ENCODE measurements around the gene CHST11.

The CHST11 gene

DNA sequence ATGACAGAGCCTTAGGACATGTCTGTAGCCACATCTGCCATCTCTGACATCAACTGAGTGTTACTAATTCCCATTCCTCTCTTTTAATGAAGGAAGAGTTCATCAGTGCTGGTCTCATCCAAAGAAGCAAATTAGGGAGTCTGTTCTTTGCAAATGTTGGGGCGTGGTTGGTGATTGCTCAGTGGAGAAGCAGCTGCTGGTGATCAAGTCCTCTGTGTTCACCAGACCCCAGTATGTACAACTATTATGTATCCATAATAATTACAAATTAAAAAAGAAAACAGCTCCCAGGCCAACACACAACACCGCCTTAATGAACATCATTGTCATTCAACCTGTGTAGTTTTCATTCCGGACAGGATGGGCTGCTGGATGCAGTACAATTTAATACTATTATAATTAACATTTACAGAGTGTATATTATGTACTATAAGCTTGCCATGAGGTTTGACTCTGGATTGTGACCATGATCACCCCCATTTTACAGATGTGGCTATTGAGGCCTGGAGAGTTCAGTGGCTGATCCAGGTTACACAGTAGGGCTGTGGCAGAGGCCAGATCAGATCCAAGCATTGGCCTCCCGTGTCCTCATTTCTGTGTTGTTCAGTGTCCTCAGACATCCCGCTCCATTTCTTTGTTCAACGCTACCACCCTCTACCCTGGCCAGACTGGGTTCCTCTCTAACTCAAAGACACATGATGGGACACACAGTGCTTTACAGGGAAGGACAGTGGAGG, 179.0 kb downstream of the CHST11 start:
- DNase-seq, result no peak

DNA sequence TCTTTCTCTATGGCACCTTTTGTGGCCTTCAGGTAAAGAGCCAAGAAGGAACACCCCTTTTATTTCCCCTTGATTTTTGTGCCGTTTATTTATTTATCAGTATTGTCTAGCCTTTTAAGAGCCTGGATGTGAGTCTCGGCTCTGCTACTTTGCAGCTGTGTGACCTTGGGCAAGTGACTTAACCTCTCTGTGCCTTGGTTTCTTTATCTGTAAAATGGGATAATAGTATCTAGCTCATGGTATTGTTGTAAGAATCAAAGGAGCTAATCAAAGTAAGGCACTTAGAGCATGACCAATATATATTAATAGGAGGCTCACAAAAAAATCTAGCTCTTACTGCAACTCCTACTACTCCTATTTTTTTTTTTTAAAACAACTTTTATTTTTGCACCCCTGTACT, 179.7 kb downstream of the CHST11 start:
- no peak for DNase-seq

DNA sequence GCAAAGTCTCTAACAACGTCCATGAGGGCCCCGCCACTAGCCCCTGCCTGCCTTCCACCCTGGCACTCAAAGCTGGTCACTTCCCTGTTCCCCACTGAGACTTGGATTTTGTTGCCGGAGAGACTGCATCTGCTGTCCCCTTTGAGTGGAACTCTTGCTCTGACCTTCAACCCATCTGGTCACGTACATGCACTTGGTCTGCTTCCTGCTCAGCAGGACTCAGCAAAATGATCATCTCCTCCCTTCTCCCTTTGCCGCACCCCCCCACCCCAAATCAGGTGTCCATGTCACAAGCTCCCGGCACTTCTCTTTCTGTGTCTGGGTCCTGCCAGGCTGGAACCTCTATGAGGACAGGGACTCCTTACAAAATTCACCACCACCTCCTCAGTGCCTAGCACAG, 180.9 kb downstream of the CHST11 start:
- DNase-seq, result no peak

DNA sequence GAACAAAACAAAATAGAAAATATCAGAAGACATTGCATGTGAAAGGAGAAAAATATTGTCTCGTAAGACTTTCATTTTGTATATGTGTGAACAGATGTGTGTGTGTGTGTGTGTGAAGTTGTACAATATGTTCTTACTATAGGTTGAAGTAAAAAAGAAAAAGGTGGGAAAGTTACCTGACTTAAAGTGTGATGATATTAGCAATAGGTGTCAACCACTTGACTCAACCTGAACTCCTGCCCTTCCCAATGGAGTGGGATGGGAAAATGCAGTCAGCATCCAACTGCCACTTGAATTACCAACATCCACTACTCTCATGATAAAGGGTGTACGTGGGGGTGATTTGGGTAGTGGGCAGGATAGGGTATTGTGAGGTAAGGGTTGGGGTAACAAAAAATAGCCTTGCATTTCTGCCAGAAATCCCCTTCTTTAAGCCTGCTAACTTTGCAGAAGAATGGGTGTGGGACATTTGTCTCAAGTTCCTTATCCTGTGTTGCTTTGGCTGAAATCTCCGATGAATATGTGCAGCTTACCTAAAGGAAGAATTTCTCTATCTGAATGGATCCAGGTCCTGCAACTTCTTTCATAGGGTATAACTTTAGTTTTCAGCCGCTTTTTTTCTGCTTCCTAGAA, 181.6 kb downstream of the CHST11 start:
- no peak for DNase-seq

DNA sequence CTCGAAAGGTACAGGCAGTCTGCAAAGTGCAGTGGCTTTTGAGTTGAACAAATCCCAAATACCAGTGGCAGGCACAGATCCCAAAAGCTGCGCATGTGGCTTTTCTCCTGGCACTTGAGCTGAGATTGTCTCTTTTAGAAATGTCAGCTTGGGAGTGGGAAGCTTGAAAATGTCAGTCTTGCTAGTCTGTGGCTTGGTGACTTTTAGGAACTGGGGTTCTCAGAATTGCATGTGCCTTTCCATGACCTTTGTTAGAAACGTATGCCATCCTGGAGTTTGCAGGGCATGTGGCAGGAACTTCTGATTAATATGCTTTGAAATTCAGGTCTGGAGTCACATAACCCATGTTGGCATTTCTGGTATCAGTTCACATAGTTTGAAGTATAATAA, 182.1 kb downstream of the CHST11 start:
- DNase-seq, result no peak

DNA sequence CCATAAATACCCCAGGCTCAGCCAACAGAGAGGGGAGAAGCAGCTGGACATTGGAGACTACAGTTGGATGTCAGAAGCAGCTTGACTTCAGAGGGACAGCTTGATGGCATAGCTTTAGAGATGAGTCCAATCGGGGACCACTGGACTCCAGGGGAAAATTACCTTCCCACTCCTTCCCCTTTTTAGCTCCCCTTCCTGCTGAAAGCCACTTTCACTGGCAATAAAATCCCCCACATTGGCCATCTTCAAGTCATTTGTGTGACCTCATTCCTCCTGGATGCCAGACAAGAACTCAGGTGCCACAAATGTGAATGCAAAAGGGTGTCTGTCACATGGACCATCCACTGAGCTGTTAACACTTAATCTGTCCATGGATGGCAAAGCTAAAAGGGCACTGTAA, 184.2 kb downstream of the CHST11 start:
- DNase-seq, result no peak

DNA sequence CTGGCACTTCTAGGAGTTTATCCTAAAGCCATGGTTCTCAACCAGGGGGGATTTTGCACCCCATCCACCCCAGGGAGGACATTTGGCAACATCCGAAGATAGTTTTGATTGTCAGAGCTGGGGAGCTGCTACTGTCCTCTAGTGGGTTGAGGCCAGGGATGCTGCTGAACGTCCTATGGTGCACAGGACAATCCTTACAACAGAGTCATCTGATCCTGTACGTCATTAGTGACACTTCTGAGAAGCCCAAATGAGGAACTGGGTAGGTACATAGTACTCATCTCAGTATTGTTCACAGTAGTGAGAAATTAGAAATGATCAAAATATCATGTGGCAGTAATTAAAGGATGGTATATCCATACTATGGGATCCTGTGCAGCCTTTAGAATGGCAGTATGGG, 185.1 kb downstream of the CHST11 start:
- no peak for DNase-seq

DNA sequence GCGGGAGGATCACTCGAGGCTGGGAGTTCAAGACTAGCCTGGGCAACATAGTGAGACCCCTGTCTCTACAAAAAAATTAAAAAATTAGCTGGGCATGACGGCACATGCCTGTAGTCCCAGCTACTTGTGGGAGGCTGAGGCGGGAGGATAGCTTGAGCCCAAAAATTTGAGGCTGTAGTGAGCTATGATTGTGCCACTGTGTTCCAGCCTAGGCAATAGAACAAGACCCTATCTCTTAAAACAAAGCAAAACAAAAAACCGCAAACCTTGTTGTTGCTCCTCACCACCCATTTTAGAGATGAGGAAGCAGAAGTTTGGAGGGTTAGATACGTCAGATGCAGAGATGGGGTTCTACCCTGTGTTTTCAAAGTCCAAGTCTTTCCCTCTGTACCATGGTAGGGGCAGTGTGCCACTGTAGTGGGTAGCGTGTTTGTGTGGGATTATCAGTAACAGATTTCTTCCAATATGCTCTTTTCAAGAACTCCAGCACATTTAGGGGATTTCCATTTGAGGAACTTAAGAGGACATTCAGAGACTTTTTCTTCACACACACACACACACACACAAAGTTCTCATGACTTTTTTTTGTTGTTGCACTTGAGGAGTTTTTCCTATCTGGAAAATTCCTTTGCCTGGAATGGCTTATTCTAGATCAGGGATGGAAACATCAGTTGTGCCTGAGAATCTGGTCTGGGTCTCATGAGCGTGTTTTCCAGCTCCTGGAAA, 186.5 kb downstream of the CHST11 start:
- no peak for DNase-seq

DNA sequence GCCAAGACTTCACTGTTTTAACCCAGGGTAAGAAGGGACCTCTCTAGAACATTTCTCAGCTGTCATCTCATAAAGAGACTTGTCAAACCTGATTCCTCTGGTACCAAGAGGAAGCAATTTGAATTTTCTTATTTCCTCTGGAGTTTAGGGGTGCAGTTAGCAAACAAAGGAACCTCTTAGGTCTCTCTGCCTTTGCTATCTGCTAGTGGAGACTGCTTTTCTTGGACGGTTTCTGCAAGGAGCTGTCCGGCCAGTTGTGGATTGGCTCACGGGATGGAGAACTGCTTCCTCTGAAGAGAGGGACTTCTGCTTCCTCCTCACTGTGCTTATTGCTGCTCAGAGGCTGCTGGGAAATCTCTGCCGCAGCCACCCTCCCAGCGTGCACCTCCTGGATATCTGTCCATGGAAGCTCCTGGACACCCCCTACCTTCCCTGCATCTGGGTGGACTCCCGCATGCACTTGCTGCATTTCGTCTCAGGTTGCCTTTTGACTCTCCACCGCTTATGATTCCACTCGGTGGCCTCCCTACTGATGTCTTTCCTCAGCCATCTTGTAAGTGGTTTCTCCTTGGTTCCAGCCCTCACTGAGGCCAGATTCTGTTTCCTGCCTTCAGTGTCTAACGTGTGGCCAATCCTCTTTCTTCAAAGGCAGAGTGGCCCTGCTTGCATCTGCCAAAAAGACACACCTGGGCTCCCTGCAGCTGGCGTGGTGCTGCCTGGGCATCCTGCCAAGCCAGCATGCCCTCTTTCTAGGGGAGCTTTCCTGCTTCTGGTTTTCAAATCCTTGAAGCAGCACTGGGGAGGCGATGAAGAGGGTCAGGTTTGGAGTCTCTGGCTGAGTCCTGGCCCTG, 187.3 kb downstream of the CHST11 start:
- DNase-seq, result no peak

DNA sequence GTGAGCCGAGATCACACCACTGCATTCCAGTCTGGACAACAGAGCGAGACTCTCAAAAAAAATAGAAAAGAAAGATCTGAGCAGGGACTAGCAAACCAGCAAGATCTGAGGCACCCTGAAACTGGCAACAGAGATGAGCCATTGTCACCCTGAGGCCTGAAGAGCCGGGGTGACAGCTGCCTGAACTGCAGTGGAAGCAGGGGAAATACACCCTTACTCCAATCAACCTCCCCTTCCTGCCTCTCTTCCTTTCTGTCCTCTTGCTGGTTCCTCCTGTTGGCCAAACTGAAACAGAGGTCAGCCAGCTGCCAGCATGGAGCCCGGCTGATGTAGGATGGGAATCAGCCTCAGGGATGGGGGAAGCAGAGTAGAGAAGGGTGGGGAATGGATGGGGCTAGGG, 192.0 kb downstream of the CHST11 start:
- no peak for DNase-seq

DNA sequence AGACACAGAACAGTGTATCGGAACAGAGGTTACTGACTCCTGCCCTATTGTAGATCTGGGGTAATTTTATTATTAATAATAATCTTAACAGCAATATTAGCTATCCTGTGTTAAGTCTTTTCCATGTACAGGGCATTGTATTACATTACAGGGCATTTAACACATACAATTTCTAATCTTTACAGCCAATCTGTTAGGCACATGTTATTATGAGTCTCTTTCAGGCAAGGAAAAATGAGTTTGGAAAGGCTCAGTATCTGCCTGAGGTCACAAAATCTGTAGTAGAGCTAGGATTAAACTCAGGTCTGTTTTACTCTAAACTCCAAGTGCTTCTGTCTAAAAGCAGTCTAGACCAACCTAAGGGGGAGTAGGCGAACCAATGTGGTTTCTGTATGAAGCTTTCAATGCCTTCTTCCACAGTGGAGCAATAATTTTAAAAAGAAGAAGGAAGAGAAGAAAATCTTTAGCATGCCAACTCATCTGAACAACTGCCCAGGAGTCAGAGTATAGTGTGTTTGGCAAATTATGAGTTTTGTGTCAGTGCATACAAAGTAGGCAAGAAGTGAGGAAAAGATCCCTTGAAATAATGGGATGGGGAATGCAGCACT, 192.6 kb downstream of the CHST11 start:
- DNase-seq, result no peak

DNA sequence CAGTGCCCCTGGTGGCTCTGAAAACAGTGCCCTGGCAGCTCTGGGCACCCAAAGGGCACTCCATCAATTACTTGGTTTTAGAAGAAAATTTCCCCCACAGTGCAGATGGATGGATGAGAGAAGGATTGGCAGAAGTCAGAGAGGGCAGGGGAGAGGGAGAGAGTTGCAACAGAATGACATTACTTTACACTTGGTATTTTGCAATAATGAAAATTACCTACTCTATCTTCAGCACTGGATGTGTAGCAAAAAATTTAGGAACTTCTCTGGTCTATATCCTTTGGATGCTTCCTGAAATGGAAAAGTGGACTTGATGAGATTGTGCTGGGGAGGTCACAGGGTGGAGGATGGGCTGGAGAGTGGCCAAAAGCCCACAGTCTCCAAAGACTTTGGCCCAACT, 193.2 kb downstream of the CHST11 start:
- no peak for DNase-seq

DNA sequence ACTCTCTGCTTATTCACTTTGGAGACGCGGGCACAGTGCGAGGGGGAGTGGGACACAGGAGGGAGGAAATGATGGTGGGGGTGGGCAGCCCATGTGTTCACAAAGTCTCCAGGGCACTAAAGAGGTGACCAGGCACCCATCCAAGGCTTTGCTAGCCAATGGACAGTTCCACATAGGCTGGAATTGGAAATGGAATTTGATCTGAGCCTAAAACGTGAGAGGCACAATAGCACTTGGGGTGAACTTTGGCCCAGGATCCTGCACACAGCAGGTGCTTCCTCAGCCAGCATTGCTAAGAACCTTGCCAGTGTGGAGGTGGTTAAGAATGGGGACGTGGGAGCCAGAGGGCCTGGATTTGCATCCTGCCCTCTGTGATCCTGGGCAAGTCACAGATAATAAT, 193.8 kb downstream of the CHST11 start:
- no peak for DNase-seq

DNA sequence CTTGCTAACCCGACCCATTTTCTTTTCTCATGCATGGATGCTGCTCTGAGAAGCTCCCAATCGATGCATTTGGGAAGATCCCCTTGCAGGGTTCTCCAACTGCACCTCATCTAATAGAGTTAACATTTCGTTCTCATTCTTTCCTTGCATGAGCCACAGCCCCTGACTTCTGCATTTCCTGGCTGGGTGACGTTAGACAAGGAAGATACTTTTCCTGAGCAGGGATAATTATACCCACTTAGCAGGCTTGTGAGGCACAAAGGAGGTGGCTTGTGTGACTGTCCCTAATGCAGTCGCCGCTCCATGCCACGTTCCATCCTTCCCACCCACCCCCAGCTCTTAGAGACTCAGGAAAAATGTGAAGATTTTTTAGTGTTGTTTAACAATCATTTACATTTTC, 195.1 kb downstream of the CHST11 start:
- no peak for DNase-seq

DNA sequence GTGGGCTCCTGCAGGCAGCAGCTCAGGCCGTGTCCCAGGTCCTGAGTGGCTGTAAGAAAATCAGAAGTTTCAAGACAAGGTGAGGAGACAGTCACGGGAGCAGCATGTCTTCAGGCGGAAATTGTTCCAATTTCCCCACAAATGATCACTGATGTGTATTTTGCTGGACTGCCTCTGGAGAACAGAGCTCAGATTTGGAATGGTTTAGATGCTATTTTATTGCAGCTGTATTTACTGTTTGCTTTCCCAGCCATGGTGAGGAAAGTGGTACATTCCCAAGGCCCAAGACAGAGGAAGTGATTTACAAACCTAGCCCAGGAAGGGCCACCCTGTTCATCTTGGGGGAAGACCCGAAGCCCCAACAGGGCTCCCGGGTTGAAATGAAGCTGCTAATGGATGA, 195.6 kb downstream of the CHST11 start:
- DNase-seq, result no peak

DNA sequence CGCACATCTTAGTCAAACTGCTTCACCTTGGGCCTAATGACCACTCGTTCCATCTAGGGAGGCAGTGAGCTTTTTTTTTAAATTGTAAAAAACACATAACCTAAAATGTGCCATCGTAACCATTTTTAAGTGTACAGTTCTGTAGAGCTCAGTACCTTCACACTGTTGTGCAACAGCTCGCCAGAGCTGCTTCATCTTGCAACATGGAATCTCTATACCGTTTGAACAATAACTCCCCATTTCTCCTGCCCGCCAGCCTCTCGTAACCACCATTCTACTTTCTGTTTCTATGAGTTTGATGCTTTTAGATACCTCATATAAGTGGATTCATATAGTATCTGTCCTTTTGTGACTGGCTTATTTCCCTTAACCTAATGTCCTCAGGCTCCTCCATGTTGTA, 196.2 kb downstream of the CHST11 start:
- no peak for DNase-seq

DNA sequence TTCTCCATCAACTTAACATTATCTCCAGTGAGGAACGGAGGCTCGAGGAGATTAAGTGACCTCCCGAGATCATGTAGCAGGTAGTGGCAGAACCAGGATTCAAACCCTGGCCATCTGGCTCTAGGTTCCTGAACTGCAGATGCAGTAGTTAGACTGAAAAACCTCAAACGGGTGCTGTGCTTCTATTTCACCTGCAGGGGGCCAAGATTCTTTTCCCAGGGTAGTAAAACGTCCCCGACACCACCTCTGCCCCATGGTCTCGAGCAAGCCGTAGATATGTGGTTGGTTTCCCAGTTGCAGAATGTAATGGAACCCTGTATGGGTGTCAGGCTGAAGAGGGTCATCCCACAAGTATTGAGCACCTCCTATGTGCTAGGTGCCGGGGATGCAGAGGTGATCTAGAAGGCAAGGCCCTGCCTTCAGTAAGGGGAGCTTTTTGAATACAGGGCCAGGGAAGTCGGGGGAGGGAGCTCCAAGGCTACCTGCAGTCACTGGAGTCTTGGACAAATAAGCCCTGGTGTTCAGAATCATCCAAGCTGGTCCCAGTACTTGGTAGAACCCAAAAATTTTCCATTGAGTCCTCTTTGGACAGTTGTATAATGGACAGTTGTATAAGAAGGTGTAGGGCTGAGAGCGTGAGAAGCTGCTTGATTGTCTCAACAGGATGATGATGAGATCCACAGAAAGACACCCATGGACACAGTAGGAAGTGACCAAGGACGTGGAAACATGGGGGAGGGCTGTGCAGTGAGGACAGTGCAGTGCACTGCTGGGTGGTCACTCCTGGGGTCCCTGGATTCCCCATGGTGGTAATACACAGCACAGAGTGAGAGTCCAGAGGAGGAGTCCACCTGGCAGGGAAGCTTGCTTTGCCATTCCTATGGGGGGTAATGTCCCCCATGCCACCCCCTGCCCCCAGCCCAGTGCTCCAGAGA, 197.2 kb downstream of the CHST11 start:
- DNase-seq, result peak; percentile 21

DNA sequence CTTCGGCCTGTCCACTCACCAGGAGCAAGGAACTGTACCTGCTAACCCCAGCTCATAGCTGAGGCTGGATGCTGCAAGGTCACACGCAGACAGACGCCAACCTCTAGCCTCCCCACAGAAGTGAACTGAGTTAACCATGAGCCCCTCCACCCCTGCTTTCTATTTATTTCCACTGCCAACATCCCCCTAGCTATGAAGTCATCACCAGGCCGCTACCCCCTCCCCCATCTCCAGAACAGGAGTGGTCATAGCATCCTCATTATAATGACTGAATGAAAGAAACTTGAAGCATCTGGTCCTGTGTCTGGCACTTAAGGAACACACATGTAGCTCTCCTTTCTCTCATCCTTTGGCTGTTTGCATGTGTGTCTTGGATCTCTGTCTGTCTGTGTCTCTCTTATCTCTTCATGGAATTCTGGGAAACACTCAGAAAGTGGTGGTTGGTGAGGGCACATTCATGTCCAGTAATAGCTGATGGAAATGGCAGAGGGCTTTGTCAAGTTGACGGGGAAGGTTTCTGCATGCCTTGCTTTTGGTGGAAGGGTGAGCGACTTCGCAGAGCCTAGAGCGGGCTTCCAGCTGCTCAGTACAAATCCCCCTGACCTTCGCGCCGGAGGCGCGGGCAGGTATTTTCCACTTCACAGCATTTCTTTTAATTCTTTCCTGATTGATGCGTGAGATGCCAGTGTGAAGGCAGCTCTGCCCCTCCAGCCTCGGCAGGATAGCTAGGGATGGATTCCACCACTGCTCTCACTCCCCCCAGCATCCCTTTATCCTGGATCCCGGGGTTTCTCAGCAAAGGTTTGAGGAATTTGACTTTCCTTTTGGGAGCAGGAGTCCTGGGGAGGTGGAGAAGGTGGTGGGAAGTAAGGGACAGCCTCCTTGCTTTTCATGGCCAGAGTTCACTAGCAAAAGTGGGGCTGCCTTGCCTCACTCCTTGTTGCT, 198.2 kb downstream of the CHST11 start:
- no peak for DNase-seq

DNA sequence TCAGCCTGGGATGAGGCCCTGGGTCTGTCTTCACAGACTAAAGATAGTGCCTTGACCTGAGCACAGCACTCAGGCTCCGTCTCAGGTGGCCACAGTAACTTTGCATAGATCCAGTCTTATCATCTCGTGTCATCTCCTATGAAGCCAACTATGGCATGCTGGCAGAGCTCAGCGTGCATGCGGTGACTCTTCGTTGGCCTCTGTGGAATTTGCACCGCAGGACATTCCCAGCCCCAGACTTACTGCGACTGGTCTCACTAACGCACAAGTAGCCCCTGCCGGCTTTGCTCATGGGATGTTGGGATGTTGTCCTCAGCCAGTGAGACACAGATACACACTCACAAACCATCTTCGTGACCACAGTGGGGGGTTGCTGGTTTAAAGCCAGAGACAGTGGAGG, 199.6 kb downstream of the CHST11 start:
- no peak for DNase-seq

DNA sequence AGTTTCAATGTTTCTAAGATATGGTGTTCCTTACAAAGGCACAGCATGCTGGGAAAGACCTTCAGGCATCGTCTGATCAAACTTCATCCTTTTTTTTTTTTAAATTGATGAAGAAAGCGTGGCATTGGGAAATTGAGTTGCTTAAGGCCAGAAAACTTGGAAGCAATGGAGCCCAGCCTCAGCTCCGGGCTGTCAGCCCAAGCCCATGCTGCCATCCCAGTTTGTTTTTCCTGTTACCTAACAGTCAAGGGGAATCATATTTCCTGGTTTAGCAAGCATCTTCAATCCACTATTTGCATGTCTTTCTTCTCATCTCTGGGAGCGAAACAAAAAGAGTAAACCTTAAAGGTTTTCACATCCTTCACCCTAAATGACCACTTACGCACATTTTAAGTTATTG, 200.2 kb downstream of the CHST11 start:
- DNase-seq, result no peak
